ENCODE data around the gene CCDC187.

DNA sequence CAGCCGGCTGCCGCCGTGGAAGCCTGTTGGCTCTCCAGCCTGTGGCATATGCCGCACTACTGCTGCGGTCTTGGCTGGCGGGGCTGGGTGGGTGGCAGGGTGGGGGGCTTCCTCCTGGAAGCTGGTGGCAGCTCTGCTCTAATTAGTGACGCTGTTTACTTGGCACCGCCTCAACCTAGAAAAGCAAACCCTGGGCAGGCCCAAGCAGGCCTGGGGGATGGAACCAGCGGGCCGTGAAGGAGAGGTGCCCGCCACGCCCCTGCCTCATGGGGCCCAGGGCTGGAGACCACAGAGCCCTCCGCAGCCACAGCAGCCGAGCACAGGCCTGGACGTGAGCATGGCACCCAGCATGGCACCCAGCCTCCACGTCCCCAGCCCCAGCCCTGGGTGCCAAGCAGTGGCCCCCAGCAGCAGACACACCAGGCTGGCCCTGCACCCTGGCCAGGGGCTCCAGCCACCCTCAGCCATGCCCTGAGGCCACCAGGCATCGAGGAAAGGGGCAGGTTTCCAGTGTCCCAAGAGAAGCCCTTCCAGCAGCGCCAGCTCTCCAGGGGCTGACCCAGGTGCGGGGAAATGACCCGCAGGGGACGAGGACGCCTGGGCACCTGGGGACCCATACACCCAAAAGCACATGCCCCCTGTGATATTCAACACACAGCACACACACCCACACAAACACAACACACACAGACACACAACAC, 5.4 kb upstream of the CCDC187 start:
- TF ChIP-seq PAX5 (IDR thresholded peaks at IDR 0.05; ENCODE audit: insufficient read depth, low read length, severe bottlenecking) (peak; percentile 23), TAF1 (IDR thresholded peaks at IDR 0.05; ENCODE audit: low read depth, low read length) (no peak), POLR2AphosphoS5 (IDR thresholded peaks at IDR 0.05; ENCODE audit: low read depth, low read length) (no peak), POLR2A (IDR thresholded peaks at IDR 0.05; ENCODE audit: low read depth, low read length) (no peak)

All from GM12891 (cell line).